ENCODE results near the gene PLET1.

The PLET1 gene

GRCh38 chr11:112300094-112300786 is 39.6 kb upstream of the PLET1 start:
- TF ChIP-seq, protein P1, sequence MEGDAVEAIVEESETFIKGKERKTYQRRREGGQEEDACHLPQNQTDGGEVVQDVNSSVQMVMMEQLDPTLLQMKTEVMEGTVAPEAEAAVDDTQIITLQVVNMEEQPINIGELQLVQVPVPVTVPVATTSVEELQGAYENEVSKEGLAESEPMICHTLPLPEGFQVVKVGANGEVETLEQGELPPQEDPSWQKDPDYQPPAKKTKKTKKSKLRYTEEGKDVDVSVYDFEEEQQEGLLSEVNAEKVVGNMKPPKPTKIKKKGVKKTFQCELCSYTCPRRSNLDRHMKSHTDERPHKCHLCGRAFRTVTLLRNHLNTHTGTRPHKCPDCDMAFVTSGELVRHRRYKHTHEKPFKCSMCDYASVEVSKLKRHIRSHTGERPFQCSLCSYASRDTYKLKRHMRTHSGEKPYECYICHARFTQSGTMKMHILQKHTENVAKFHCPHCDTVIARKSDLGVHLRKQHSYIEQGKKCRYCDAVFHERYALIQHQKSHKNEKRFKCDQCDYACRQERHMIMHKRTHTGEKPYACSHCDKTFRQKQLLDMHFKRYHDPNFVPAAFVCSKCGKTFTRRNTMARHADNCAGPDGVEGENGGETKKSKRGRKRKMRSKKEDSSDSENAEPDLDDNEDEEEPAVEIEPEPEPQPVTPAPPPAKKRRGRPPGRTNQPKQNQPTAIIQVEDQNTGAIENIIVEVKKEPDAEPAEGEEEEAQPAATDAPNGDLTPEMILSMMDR (IDR thresholded peaks at IDR 0.05), result no peak

GRCh38 chr11:112298535-112298934 is 37.9 kb upstream of the PLET1 start:
- TF ChIP-seq, protein P1 (IDR thresholded peaks at IDR 0.05), result no peak

- TF ChIP-seq, protein P1 (IDR thresholded peaks at IDR 0.05), result no peak
These were observed 36.7 kb upstream of the PLET1 start for GRCh38 chr11:112297248-112297866.

GRCh38 chr11:112296044-112296443 is 35.4 kb upstream of the PLET1 start:
- TF ChIP-seq, protein P1 (IDR thresholded peaks at IDR 0.05), result no peak

DNA sequence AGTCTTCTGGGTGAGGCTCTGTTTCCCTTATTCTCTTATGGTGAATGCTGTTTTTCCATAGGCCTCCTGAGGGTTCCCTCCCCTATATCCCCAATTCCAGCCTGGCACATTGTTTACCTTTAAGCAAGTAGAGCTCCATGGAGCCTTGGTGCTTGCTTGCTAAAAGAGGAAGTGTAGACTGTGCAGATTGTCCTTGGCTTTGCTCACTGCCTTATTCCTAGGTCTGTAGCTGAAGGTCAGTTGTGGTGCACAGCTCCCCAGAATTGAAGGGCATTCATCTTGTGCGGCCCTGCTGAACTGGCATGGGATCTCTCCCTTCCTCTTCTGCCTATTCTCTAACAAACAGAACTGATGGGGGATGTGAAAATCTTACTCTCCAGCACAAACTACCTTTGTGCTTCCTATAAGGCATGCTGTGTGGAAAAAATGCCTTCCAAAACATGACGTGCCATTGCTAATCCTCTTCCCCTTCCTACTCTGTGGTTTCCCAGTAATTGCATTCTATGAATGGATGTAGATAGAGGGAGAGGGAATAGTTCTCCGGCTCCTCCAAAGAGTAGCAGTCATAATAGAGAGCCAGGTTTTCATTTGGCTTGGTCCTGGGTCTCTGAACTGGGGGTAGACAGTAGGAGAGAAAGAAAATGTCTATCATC is 34.2 kb upstream of the PLET1 start:
- TF ChIP-seq, protein P1 (IDR thresholded peaks at IDR 0.05), result no peak

- TF ChIP-seq, protein P1 (IDR thresholded peaks at IDR 0.05), result no peak
These were observed 33.0 kb upstream of the PLET1 start for GRCh38 chr11:112293614-112294013.

DNA sequence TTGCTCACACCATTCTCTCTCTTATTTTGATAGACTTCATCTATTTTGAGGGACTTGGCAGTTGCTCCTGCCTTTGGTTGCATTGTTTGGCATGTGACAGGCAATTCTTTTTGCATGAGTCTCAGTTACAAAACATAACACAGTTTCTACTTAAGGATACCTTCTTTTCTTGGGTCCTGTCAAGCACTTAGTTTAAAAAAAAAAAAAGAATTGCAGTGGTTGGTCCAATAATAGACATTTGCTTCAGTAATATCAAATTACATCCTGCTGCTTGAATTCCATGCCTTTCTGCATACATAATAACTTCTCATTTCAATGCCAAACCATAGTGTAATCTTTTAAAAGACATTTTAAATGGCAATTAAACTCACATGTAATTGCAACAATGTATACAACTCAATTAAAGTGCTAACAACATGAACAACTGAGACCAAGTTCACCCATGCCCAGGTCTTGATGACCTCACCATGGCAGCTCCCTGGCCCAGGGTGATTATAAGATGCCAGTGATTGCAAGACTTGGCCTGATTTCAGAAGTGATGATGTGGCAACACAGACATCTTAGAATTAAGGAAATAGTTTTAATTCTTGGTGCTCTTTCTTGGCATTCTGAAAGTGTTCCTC is 32.2 kb upstream of the PLET1 start:
- TF ChIP-seq, protein P1 (IDR thresholded peaks at IDR 0.05), result no peak

All from LNCAP (cell line).